ENCODE results near the gene MT1H.

DNA sequence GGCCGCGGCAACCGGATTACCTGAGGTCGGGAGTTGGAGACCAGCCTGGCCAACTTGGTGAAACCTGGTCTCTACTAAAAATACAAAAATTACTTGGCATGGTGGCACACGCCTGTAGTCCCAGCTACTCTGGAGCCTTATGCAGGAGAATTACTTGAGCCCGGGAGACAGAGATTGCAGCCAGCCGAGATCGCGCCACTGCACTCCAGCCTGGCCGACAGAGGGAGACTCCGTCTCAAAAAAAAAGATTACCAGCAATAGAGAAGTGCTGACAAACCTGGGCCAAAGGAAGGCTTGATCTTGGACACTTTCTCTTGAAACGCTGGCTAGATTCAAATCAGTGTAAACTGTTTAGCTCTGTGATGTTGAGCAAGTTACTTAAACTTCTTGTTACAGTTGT, 4.3 kb downstream of the MT1H start:
- TF ChIP-seq CTCF (IDR thresholded peaks at IDR 0.05) (peak; percentile 17 to 80 (median 70)), POLR2A (IDR thresholded peaks at IDR 0.05) (no peak)

All from esophagus squamous epithelium (tissue), 4 donors.